Kidney capillary endothelial cell (primary cell): ENCODE data around the gene TBC1D1.

Source experiments
- DNase-seq: peaks from one replicate; pipeline ENCODE4 v3.0.0-alpha.2; 2018; ENCODE audit warnings: low spot score

Gene TBC1D1

DNA sequence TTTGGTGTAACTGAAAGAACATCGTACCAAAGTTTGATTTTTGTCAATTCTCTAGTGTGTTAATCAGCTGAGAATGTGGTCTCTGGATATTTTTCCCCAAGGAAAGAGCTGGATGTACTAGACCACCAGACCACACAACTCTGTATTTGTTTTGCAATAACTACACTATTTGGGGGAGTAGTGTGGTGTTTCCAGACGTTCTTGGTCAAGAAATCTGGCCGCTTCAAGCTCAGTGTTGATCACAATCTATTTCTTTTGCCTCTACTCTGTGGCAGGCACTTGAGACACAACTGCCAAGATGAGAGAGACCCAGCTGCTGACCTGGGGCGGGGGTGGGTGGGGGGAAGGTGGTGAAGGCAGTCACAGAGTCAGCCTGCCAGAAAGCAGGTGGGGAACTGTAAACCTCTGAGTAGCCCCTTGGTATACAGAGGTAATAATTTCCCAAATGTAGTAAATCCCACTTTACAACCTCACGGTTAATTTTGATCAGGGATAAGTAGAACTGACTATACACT, 99.9 kb downstream of the TBC1D1 start:
- no peak for DNase-seq

DNA sequence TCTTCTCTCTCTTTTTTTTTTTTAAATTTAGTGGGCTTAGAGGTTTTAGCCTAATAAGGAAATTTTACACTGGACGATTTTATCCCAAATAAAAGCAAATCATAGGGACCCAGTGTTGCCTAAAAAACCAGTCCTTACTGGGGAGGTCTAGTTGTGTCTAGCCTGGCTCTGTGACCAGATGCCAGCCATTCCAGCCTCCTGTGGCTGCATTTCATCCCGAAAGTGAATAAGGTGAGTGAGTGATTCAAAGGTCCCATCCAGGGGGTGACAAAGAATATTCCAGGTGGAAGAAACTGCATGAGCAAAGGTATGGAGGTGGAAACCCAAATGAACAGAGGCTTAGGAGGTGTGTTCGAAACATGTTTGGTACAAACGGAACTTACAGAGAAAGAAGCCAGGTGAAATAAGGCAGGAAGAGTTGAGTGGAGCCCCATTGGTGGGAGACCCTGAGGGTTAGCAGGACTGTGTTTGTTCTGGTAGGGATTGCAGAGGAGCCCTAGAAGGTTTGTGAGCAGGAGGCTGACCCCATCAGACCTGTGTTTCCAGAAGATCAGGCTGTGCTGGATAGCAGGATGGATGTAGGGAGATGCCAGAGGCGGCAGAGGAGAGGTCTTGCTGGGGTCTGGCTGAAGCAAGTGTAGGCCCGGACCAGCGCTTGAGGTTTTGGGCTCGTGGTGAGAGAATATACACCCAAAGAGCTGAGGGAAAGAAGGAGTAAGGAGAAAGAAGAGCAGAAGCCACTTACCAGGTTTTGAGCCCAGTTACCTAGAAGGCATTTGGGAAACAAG, 100.9 kb downstream of the TBC1D1 start:
- no peak for DNase-seq

DNA sequence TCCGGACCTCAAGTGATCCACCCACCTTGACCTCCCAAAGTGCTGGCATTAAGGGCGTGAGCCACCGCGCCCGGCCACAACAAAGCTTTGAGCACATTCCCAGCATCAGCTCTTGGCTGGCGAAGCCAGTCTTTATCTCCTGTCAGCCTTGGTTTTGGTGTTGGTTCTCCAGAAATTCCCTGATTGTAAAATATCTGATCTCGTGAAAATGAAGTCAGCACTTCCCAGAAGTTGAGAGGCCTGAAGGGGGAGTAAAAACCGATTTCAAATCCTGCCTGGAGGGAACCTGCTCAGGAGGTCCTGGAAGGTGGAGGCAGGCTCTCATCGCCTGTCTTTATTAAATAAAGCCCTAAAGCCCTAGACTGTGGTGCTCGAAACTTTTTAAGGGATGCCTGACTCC, 102.9 kb downstream of the TBC1D1 start:
- no peak for DNase-seq

DNA sequence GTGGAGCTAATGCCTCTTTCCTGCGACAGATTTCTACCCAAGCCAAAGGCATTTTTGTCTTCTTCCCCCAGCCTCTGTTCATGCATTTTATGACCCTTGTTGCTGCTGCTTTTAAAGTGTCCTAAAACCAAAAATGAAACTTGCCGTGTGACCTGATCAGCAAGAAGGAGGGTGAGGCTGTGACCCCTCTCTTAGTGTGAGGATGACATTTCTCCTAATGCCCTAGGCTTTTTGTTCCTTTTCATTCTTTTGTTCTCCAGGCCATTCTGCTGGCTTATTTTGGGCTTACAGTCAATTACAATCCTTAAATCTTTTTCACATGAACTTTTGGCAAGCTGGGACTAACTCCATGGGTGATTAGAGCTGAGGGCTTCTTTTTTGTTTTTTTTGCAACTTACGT, 103.7 kb downstream of the TBC1D1 start:
- no peak for DNase-seq

DNA sequence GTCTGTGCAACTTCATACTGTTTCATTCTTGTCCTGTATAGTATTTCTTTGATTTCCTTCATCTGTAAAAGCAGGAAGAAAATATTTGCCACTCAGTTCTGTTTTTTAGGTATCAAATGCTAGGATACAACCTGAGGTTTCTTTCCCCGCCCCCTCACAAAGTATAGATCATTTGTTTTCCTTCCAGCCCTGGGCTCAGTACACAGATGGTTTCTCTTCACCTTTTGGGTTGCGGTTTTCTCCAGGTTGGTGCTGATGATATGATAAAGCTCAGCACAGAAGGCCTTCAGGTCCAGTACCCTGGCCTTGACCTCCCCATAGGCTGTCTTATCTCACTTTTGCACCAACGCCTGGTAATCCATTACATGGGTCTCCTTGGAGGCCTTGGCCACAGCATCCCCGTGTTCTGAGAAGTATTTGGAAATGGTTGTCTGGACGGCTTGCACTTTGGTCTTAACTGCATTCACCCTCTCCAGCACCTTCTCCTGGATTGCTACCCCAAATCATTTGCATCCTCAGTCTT, 104.5 kb downstream of the TBC1D1 start:
- DNase-seq: no peak

DNA sequence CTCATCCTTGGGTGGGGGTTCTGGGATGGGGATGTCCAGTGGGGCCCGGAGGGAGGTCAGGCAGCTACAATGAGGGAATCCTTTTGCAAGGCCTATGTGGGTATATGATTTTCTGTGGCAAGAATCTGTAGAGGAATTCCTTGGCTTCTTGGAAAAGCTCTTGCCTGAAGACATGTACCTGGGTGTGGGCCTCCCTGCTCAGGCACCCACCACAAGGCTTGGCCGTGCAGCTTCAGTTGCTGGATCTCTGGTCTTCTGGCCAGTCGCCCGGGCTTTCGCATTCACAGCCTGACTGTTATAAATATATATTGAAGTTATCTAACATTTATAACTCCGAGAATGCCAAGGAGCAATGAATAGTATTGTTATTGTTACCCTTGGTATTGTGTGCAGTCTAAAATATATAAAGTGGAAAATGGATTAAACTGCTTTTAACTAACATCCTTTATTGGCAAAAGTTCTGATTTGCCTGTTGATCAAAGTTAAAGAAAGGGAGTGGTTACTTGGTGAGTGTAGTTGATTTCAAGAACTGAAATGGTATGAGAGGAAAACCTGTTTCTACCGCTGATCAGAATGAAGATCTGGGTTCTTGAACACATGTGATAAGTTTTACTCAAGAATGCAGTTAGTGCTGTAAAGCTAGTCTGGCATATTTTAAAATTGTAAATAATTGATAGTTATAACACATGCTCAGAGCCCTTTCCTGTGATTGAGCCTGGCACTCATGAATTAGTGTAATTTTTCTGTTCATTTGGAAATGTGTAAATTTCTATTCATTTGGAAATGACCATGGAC, 105.3 kb downstream of the TBC1D1 start:
- DNase-seq: no peak

DNA sequence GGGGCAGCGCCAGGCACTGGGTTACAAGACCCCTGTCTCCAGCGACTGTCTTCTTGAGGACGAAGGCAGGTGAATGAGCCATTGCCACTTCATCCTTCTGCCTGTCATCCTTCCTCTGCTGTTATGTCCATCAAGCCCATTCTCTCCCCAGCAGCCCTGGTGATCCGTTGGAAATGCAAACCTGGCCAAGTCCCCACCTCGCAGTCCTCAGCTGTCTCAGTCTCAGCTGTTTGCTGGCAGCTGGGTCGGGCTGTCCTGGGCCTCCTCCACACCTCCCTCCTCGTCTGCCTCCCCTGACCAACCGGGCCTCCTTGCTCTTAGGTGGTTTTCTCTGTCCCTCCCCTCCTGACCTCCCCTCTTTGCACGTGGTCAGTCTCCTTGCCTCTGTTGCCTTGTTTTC, 107.3 kb downstream of the TBC1D1 start:
- no peak for DNase-seq

DNA sequence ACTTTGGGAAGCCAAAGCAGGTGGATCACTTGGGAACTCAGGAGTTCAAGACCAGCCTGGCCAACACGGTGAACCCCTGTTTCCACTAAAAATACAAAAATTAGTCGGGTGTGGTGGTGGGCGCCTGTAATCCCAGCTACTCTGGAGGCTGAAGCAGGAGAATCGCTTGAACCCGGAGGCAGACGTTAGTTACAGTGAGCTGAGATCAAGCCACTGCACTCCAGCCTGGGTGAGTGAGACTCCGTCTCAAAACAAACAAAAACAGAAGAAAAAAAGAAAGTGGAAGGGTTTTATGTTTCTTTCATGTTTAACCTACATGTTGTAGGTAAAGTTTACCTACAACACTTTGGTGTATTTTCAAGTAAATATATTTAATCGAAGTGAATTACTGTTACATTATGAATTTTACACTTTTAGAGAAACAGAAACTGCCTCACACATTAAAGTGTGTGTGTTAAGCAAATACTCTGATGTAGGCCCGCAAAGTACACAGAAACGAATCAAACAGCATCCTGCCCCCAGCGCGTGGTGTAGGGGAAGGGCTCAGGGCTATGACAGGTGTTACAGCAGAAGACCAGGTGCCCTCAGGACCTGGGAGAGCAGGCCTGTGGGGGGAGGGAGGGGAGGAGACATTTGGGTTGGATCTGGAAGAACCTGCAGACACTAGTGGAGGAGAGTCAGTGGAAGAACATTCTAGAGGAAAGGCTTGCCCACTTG, 108.3 kb downstream of the TBC1D1 start:
- DNase-seq: no peak

DNA sequence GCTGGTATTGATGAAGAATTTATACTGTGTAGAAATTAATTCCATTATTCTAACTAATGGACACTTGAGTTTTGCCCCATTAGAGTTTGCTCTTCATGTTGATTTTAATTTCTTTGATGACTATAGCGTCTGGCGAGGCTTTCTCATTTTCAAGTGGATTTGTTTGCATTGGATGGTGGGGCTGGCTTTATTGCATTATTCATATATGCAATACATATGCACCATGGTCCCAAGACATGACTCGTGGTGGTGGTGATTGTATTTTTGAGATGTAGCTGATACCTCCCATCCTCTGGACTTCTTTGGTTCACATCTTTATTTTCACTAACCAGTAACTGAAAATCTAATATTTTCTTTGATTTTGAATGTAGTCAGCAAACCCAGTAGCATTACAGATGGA, 109.1 kb downstream of the TBC1D1 start:
- no peak for DNase-seq

DNA sequence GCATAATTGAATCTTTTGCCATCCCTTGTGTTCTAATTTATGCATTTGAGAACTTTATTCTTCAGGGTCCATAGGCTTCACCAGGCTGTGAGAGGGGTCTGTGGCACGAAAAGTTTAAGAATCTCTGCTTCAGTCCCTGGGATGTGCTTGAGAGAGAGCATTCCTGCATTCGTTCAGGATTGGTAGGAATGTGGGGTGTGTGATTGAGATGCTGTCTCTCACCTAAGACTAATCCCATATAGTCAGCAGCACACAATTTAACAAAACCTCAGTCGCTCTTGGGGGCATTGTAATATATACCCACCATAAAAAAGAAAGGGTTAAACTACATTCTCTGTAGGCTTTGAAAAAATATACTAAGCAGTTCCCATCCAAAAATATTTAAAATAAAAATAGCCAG, 111.0 kb downstream of the TBC1D1 start:
- no peak for DNase-seq

DNA sequence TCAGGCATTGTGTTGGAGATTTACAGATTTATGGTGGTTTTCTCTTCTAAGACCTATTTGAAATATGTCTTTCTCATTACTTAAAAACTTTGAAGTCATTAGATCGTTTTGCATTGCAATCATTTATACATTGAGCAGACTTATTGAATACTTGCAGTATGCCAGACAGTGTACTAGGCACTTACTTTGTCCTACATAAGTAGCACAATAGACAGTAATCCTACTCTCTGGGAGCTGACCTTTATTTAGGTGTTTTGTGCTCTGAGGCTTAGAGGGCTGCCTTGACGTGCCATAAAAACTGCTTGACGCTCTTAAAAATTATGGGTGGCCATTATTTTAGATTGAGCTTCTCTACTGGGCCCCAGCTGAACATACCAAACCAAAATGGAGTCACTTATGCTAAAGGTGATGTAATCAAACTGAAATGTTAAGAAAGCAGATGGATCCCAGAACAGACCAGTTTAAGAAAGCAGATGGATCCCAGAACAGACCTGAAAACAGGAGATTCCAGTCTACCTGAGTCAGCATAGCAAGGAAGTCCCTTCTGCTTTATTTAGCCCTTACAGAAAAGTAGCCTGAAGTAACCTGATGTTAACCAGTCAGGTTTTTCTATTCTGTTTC, 111.7 kb downstream of the TBC1D1 start:
- DNase-seq: no peak

DNA sequence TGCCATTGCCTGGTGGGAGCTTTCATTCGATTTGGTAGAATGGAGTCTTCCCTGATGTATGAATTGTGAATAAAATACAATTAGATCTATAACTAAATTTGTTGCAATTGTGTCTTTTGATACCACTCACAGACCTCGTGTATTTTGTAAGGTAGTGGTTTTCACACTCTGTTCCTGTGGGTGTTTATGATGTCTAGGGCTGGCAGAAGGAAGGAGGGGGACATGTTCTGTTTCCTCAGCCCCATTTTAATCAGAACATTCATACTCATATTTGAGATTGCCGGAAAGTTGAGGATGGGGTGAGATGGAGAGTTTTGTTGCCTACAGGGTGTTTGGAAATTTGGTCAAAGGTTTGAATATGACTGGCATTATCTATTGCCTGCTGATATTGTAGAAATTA, 112.2 kb downstream of the TBC1D1 start:
- no peak for DNase-seq

DNA sequence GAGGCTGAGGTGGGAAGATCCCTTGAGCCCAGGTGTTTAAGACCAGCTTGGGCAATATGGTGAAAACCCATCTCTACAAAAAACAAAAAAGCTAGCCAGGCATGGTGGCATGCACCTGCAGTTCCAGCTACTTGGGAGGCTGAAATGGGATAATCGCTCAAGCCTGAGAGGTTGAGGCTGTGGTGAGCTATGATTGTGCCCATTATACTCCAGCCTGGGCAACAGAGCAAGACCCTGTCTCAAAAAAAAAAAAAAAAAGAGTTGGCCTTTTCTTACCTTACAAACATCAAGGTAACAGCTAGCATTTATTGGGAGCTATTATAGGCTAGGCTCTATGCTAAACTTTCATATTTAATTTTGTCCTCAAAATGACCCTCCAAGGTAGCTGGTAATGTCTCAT, 112.7 kb downstream of the TBC1D1 start:
- DNase-seq: no peak

DNA sequence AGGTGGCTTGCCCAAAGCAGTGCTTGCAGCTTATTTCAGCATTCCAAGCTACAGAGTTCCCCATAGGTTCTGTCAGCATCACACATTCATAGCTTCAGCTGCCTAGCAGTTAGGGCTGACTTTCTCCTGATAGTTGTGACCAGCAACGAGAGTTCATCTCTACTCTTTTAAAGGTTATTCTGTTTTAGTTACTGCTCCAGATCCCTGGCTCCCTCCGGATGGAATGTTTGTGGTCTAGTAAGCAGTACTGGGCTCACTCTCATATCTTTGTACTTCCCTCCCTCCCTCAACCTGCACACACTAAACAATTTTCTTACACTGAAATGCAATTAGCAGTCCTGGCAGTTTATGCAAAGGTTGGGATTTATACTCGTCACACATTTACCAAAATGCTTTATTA, 113.2 kb downstream of the TBC1D1 start:
- DNase-seq: no peak

DNA sequence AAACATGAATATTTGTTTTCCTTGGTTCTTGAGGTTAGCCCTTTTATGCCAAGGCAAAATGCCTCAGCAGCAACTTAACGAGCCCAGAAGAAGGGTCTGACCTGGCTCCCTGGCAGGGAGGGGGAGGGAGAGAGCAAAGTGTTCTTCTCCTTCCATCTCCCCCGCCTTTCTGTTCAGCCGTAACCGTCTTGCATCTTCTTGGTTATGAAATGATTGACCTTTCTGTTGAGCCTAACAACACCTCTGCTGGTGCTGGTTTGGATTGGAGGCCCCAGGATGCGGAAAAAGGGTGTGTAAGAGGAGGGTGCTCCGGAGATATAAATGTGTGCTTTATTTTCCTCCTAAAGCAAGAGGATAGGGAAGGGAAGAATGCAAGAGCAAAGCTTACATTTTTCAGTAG, 114.0 kb downstream of the TBC1D1 start:
- DNase-seq: no peak

DNA sequence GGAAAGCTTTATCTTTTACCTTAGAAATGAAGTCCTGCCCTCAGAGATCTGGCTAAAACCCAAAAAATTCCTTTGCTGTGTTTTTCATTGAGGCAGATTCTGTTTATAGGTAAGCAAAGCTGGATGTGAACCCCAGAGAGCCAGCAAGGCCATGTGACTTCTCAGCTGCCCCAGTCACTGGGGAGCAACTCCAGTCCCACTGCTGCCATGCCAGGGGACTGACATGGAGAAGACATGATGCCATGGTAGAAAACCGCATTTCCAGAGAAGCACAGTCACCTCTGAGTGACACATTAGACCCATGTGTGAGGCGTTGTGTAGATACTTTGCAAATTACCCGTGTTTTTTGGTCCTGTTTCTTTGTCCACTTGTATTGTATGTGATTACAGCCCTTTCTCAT, 114.8 kb downstream of the TBC1D1 start:
- no peak for DNase-seq

DNA sequence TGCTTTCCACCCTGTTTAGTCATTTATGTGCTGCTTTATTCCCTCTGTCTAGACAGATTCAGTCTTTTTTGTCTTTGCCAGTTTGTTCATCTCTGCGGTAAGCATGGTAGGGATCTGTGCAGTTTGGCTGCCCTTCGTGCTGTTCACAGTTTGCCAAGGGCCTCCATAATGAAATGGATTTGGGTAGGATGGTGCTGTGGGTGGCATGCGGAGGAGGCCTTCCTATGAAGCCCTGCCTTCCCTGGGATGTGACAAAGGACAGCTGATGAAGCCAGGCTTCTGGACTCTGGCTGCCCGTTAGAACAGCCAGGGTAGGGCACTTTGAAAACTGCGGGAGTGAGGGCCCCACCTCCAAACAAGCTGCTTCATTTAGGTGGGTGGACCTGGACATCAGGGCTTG, 116.8 kb downstream of the TBC1D1 start:
- no peak for DNase-seq

DNA sequence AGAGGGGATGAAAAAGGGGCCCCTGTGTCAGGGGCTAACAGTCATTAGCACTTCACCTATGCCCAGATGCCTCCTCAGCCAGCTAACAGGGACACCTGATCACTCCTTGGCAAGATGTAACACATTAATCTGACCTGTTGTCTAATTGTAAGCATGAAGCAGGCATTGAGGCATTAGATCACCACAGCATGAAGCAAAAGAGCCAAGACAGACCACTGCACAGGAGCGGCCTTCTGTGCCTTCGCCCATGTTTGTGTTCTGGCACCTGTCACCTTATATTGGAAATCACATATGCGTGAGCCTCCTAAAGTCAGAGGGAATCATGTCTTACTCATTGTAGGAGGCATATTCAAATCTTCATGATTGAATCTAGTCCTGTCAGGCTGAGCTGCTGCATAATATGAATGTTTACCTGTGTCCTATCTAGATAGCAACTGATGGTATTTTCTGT, 117.7 kb downstream of the TBC1D1 start:
- no peak for DNase-seq

DNA sequence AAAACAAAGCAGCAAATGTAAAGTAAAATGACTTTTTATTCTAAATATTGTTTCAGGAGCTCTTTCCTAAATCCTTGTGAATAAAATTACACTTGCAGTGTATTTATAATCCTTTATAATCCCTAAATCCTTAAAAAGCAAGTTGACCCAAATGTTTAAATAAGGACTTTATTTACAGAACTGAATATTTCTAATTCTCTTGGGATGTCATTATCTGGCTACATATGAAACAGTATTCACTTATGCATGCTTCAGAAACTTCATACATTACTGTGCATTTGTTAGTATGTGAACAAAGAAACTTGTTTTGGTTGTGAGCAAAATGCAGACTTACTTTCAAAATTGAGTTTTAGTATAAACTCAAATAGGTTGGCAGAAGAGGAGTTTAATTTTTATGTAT, 118.5 kb downstream of the TBC1D1 start:
- DNase-seq: no peak

DNA sequence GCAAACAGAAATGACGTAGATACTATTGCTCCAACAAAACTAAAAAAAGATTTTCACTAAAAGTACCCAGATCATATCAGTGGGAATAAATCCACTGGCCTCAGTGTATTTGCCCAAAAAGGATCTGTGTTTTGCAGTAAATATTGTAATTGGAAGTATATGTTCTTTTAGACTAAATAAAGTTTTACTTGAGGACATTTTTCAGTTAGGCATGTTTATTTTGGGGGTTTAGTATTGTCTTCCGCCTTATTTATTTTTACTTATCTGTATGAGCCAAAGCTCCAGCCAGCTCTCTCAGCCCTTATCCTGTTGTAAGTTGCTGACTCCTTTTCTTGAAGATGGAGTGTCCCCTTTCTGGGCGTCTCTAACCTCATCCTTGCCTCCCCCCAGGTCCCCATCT, 119.1 kb downstream of the TBC1D1 start:
- DNase-seq: no peak

DNA sequence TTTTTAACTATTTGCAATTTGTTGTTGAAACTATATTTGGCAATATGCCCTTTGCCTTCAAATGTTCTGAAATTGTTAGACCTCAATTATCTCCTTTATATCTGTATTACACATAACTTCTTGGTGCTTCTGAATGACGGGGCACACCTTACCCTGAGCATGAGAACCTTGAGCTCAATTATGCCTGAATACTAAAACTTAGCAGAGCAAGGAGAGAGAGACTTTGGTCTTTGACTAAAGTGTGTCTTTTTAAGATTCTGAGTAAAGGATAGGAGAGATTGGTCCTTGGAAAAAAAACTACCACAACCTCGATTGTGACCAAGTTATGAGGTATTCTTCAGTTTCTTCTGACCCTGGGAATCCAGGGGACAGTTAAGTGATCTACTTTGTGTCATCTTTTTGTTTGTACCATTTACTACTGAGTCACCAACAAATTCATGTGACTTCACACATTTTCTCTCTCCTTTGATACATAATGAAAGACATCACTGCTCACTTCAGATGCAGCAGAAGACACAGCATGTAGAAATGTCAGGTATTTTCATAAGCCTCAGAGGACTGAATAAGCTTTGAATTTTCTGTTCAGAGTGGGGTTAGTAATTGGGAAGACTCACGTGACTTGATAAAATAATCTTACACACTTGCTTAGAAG, 120.8 kb downstream of the TBC1D1 start:
- DNase-seq: no peak
